Neutrophil (primary cell): ENCODE data around the gene B3GALT6.

Experiments
- H3K27ac ChIP-seq: fragments of 200-600 bp; sonication (generic); 2 replicates; pipeline ENCODE4 v1.5.1; 2016; ENCODE audit warnings: mild to moderate bottlenecking, moderate library complexity
- H3K27me3 ChIP-seq: fragments of 200-600 bp; sonication (generic); 2 replicates; pipeline ENCODE4 v1.6.0; 2016; ENCODE audit warnings: mild to moderate bottlenecking
- H3K36me3 ChIP-seq: fragments of 200-600 bp; sonication (generic); 2 replicates; pipeline ENCODE4 v1.5.1; 2017
- H3K4me1 ChIP-seq, 2 experiments: fragments of 200-600 bp in 1 of 2; sonication (generic) in 1 of 2; 1 replicate in 1 of 2; 2 replicates in 1 of 2; pipeline versions ENCODE4 v1.5.1 to v1.6.1; 2013 to 2016; ENCODE audit warnings: low read depth in 1 of 2, low read length in 1 of 2, mild to moderate bottlenecking in 1 of 2, moderate library complexity in 1 of 2; ENCODE audit not compliant: control insufficient read depth in 1 of 2, insufficient read depth in 1 of 2
- H3K4me3 ChIP-seq, 2 experiments: fragments of 200-600 bp in 1 of 2; sonication (generic) in 1 of 2; 1 replicate in 1 of 2; 2 replicates in 1 of 2; pipeline ENCODE4 v1.5.1; 2013 to 2016; ENCODE audit warnings: low read depth in 1 of 2, low read length in 1 of 2, mild to moderate bottlenecking in 1 of 2, moderate library complexity in 1 of 2
- H3K9me3 ChIP-seq: fragments of 200-600 bp; sonication (generic); 2 replicates; pipeline ENCODE4 v1.5.1; 2016
- TF ChIP-seq, protein P1 (sequence below): fragments of 200-600 bp; sonication (generic); IDR thresholded peaks from 2 replicates; pipeline ENCODE4 v1.5.1; 2016; ENCODE audit warnings: antibody characterized with exemption

The B3GALT6 gene

DNA sequence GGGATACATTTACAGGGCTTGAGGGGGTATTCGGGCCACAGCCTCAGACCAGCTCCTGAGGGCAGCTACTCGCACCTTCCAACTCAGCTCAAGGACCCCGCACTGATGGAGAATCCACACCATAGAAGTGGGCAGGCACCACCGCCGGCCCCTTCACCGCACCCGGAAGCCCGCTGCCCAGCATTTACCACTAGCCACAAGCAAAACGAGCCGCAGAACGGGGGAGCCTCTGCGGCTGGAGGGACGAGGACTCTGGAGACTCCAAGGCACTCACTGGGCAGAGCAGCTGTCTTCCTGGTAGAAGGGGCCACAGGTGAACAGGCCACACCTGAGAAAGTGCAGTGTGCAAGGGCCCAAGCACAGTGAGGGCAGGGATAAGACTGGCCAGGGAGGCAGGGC, 36.2 kb downstream of the B3GALT6 start:
- H3K36me3 ChIP-seq, result peaks cover 71% of the 10 kb centered on the region
- H3K9me3 ChIP-seq, result no peaks in the 10 kb centered on the region
- peaks cover 22 to 23% of the 10 kb centered on the region in 2 experiments for H3K4me1 ChIP-seq
- no peak overlapping the region for H3K27ac ChIP-seq
- H3K4me3 ChIP-seq, result no peak overlapping the region
- TF ChIP-seq, protein P1, sequence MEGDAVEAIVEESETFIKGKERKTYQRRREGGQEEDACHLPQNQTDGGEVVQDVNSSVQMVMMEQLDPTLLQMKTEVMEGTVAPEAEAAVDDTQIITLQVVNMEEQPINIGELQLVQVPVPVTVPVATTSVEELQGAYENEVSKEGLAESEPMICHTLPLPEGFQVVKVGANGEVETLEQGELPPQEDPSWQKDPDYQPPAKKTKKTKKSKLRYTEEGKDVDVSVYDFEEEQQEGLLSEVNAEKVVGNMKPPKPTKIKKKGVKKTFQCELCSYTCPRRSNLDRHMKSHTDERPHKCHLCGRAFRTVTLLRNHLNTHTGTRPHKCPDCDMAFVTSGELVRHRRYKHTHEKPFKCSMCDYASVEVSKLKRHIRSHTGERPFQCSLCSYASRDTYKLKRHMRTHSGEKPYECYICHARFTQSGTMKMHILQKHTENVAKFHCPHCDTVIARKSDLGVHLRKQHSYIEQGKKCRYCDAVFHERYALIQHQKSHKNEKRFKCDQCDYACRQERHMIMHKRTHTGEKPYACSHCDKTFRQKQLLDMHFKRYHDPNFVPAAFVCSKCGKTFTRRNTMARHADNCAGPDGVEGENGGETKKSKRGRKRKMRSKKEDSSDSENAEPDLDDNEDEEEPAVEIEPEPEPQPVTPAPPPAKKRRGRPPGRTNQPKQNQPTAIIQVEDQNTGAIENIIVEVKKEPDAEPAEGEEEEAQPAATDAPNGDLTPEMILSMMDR, result no peak
- H3K27me3 ChIP-seq, result no peaks in the 10 kb centered on the region

DNA sequence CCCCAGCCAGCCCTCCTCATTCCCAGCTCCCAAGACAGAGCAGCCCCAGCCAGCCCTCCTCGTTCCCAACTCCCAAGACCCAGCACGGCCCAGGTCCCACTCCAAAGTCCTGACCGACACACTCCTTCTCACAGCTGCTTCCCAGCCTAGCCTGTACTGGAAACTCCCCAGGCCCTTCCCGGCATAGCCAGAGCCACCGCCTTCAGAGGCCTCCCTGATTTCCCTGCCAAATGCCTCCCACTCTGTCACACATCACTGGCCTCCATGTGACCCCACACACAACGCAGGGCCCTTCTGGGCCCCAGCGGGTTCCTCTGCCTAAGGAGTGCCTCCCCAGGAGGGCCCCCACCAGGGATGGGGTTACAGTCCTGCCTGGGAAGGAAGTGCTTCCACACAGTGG, 38.8 kb downstream of the B3GALT6 start:
- H3K4me1 ChIP-seq, result peaks cover 29% of the 10 kb centered on the region in 2 experiments
- no peak overlapping the region for H3K4me3 ChIP-seq
- no peaks in the 10 kb centered on the region for H3K9me3 ChIP-seq
- no peaks in the 10 kb centered on the region for H3K27me3 ChIP-seq
- no peak overlapping the region for H3K27ac ChIP-seq
- H3K36me3 ChIP-seq, result peaks cover 46% of the 10 kb centered on the region
- TF ChIP-seq, protein P1, result no peak

DNA sequence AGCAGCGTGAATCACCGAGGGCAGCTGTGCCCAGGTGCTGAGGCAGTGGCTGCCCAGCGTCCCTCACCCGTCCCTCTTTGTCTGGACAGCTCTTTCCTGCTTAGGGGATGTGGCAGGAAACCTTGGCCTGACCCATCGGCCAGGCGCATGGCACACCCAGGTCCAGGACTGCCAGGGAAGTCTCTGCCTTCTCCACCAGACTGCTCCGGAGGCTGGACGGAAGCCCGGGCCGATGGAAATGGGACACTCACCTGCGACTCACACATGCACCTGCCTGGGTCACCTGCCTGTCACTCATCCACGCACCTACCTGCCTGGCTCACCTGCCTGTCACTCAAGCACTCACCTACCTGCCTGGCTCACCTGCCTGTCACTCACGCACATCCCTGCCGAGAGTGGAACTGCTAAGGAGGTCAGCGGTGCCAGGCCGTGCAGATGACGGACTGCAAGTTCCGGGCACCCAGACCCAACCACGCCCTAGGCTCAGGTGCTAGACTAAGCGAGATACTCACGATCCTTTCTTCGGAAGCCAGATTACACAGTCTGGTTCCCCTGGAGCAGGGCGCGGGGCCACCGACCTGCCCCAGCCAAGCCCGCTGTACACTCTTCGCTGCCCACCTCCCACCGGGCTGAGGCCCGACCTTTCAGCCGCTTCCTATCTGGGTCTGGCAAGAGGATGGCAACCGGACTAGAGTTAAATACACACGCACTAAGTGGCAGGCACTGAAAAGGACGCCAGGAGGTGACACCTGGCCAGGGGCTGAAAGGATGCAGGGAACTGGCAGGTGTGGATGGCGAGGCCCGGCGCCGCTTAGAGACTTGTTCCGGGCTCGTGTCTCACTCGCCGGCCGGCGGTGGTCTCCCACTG, 40.5 kb downstream of the B3GALT6 start:
- H3K4me1 ChIP-seq, result peaks cover 29% of the 10 kb centered on the region in 2 experiments

DNA sequence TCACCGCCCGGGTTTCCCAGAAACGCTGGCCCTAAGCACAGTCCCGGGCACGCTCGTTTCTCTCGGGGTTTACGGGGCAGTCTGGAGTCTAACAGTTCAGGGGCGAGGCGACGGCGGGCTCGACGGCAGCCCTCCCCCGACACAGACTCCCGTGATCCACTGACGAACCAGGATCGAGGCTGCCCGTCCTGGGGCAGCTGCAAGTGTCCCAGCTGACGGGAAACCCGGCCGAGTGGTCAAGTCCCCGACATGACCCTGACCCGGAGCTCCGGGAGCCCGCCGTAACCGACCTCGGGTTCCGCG, 41.1 kb downstream of the B3GALT6 start:
- Histone ChIP-seq H3K27me3 (no peaks in the 10 kb centered on the region), H3K36me3 (peaks cover 22% of the 10 kb centered on the region), H3K4me1 (peaks cover 29% of the 10 kb centered on the region in 2 experiments), H3K4me3 (peak overlapping the region; percentile 86 to 94), H3K27ac (peak overlapping the region; percentile 84), H3K9me3 (no peaks in the 10 kb centered on the region)
- TF ChIP-seq, protein P1, result no peak

More for the DNA sequence above, 40.5 kb downstream of the B3GALT6 start:
- H3K27ac ChIP-seq, result peak overlapping the region; percentile 84
- TF ChIP-seq, protein P1, result no peak
- no peaks in the 10 kb centered on the region for H3K9me3 ChIP-seq
- no peaks in the 10 kb centered on the region for H3K27me3 ChIP-seq
- peak overlapping the region; percentile 86 to 94 for H3K4me3 ChIP-seq
- H3K36me3 ChIP-seq, result peaks cover 28% of the 10 kb centered on the region

DNA sequence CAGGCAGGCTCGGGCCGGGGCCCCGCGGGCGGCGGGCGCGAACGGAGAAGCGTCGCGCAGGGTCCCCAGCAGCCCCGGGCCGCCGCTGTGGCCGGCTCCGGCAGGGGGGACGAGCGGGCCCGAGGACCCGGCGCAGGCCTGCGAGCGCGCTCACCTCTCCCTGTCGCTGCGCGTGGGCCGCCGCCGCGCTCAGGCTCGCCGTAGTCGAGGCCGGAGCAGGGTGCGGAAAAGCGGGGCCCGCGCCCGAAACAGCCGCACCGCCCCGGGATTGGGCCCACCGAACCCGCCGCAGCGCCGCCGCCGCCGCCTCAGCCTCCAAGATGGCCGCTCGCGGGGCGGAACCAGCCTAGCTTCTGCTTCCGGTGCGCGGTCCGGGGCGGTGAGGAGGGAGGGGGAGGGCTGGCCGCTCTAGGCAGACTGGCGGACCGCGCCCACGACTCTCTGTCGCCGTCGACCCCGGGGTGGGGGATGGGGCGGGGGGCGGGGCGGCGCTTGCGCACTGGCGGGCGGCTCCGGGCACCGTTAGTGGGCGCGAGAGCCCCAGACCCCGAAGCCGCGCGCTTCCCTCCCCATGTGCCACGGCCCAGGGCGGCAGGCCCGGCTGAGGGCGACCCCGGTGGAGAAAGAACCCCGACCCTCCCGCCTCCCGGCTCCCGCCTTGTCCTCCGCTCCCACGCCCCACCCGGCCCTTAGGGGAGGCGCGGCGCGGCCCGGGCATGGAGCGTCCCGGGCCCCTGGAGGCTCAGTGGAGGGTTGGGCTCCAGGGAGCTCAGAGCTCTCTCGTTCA, 41.7 kb downstream of the B3GALT6 start, which contains the start of gene UBE2J2:
Gene UBE2J2, minus strand, starts transcription at position 343 of the 787 bp plus-strand sequence. CDS start 5,862 bp downstream, outside the sequence.
- Histone ChIP-seq H3K27ac (peak within 1 kb of the TSS; percentile 84), H3K9me3 (no peaks in the 10 kb centered on the region), H3K4me1 (peaks cover 29% of the 10 kb centered on the region in 2 experiments), H3K27me3 (no peaks in the 10 kb centered on the region), H3K36me3 (peaks cover 18% of the 10 kb centered on the region), H3K4me3 (peak within 1 kb of the TSS; percentile 86 to 94)
- TF ChIP-seq, protein P1, result peak; percentile 37
